Measurements from ENCODE around the gene FAM124B. TPM values are rescaled to one million over a fixed set of nuclear protein-coding genes. Genes with fewer than 3 reads are reported as not detected.
A peak's percentile ranks its signal among the peaks of the same experiment; 100 is the strongest.

Gene FAM124B
- total RNA-seq, 3 donors from 2014 or later: 2.6 to 7.9 (median 3.5) TPM

GRCh38 chr2:224362094-224362493 lies 39.8 kb downstream of the FAM124B start:
- no peak overlapping the region for H3K27ac ChIP-seq
- H3K4me3 ChIP-seq: no peak overlapping the region
- no peak for TF ChIP-seq POLR2AphosphoS5 (IDR thresholded peaks at IDR 0.05)
- TF ChIP-seq POLR2A (IDR thresholded peaks at IDR 0.05): no peak
- no peak for TF ChIP-seq CTCF (IDR thresholded peaks at IDR 0.05)
- H3K4me1 ChIP-seq: no peaks in the 10 kb centered on the region
- DNase-seq (ENCODE audit: low spot score in 2 of 2): no peak
- H3K36me3 ChIP-seq: no peaks in the 10 kb centered on the region
- intact Hi-C loops (cut with DNase I; ENCODE audit: low total_unique reads): loop anchor here (5.0 kb wide), 1 partner anchor 285 kb away; no protein-coding TSS in a partner anchor
- no peaks in the 10 kb centered on the region for H3K27me3 ChIP-seq
- no peaks in the 10 kb centered on the region for H3K9me3 ChIP-seq

GRCh38 chr2:224360801-224361251 lies 41.1 kb downstream of the FAM124B start:
- intact Hi-C loops (cut with DNase I; ENCODE audit: low total_unique reads): loop anchor here (5.0 kb wide), 1 partner anchor 286 kb away; no protein-coding TSS in a partner anchor
- Histone ChIP-seq H3K36me3 (no peaks in the 10 kb centered on the region), H3K27ac (no peak overlapping the region), H3K4me1 (no peaks in the 10 kb centered on the region), H3K27me3 (no peaks in the 10 kb centered on the region), H3K4me3 (no peak overlapping the region), H3K9me3 (no peaks in the 10 kb centered on the region)
- DNase-seq (ENCODE audit: low spot score in 2 of 2): no peak
- TF ChIP-seq CTCF (IDR thresholded peaks at IDR 0.05) (no peak), POLR2A (IDR thresholded peaks at IDR 0.05) (no peak), POLR2AphosphoS5 (IDR thresholded peaks at IDR 0.05) (no peak)

- Histone ChIP-seq H3K27ac (no peak overlapping the region), H3K27me3 (no peaks in the 10 kb centered on the region), H3K9me3 (no peaks in the 10 kb centered on the region), H3K4me3 (no peak overlapping the region), H3K36me3 (no peaks in the 10 kb centered on the region), H3K4me1 (no peaks in the 10 kb centered on the region)
- intact Hi-C loops (cut with DNase I; ENCODE audit: low total_unique reads): no loop called here
- TF ChIP-seq POLR2A (IDR thresholded peaks at IDR 0.05) (no peak), POLR2AphosphoS5 (IDR thresholded peaks at IDR 0.05) (no peak), CTCF (IDR thresholded peaks at IDR 0.05) (no peak)
- no peak for DNase-seq (ENCODE audit: low spot score in 2 of 2)
These were observed 42.3 kb downstream of the FAM124B start for GRCh38 chr2:224359569-224359968.

- Histone ChIP-seq H3K27me3 (no peaks in the 10 kb centered on the region), H3K27ac (no peak overlapping the region), H3K4me3 (no peak overlapping the region), H3K36me3 (no peaks in the 10 kb centered on the region), H3K4me1 (no peaks in the 10 kb centered on the region), H3K9me3 (no peaks in the 10 kb centered on the region)
- TF ChIP-seq POLR2A (IDR thresholded peaks at IDR 0.05) (no peak), POLR2AphosphoS5 (IDR thresholded peaks at IDR 0.05) (no peak), CTCF (IDR thresholded peaks at IDR 0.05) (peak; percentile 76 to 85 (median 79))
- intact Hi-C loops (cut with DNase I; ENCODE audit: low total_unique reads): no loop called here
- peak in 1 of 2 donors; percentile 26 for DNase-seq (ENCODE audit: low spot score in 2 of 2)
These were observed 44.6 kb downstream of the FAM124B start for GRCh38 chr2:224357098-224357901.

GRCh38 chr2:224354632-224355211 lies 47.2 kb downstream of the FAM124B start:
- no peaks in the 10 kb centered on the region for H3K4me1 ChIP-seq
- no peak overlapping the region for H3K27ac ChIP-seq
- intact Hi-C loops (cut with DNase I; ENCODE audit: low total_unique reads): no loop called here
- no peaks in the 10 kb centered on the region for H3K36me3 ChIP-seq
- H3K27me3 ChIP-seq: no peaks in the 10 kb centered on the region
- TF ChIP-seq POLR2AphosphoS5 (IDR thresholded peaks at IDR 0.05) (no peak), POLR2A (IDR thresholded peaks at IDR 0.05) (no peak), CTCF (IDR thresholded peaks at IDR 0.05) (no peak)
- no peaks in the 10 kb centered on the region for H3K9me3 ChIP-seq
- H3K4me3 ChIP-seq: no peak overlapping the region
- DNase-seq (ENCODE audit: low spot score in 2 of 2): no peak

Measured in breast epithelium (tissue), 4 donors.